Activated CD4-positive, alpha-beta T cell treated with anti-CD3 and anti-CD28 coated beads, Interleukin-2, amount 50 U/mL, for 1 hour (primary cell): Measurements from ENCODE around the gene RUFY1.
"Not testable (repeated sequence)": the region's sequence is repeated elsewhere in the genome, so short reads cannot be mapped to it uniquely, and the experiment has no call there.

ENCODE experiments used
- DNase-seq: peaks from one replicate; pipeline ENCODE4 v3.0.0-alpha.2; 2020

Gene RUFY1, protein sequence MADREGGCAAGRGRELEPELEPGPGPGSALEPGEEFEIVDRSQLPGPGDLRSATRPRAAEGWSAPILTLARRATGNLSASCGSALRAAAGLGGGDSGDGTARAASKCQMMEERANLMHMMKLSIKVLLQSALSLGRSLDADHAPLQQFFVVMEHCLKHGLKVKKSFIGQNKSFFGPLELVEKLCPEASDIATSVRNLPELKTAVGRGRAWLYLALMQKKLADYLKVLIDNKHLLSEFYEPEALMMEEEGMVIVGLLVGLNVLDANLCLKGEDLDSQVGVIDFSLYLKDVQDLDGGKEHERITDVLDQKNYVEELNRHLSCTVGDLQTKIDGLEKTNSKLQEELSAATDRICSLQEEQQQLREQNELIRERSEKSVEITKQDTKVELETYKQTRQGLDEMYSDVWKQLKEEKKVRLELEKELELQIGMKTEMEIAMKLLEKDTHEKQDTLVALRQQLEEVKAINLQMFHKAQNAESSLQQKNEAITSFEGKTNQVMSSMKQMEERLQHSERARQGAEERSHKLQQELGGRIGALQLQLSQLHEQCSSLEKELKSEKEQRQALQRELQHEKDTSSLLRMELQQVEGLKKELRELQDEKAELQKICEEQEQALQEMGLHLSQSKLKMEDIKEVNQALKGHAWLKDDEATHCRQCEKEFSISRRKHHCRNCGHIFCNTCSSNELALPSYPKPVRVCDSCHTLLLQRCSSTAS

GRCh38 chr5:179550511-179551342 is at the start of gene RUFY1:
Gene RUFY1 (plus strand): TSS chr5:179550554. CDS start chr5:179550570, 16 bp downstream.
- DNase-seq = peak; percentile 79

DNA sequence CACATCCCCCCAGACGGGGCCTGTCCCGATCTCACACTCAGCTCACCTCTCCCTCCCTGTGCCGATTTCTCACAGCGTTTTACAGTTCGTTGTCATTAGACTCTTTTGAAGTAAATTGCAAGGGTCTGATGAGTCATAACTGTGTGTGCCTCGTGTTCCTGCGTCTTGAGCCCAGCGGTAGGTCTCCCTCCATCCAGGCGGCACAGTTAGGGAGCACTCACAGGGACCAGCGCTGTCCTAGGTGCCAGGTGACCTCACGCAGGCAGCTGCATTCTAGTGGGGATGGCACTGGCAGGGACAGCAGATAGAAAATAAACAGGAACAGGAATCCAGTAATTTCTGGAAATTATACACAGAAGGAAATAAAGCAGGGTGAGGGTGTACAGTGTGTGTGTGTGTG is 48.4 kb upstream of the RUFY1 start:
- not testable (repeated sequence) for DNase-seq

DNA sequence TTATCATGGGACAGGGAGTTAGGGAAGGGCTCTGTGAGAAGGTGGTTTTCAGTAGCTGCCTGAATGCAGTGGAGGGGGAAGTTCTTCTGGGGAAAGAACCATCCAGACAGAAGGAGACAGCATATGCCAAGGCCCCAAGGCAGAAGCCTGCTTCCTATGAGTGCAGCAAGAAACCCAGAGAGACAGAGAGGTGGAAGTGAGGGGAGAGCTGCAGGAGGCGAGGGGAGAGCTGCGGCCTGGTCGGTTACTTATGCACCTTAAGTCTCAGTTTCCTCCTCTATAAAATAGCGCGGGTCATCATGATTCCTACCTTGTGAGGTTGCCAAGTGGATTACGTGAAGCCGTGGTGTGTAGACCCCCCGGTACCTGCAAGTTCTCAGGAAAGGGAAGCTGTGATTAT is 47.9 kb upstream of the RUFY1 start:
- not testable (repeated sequence) for DNase-seq

DNA sequence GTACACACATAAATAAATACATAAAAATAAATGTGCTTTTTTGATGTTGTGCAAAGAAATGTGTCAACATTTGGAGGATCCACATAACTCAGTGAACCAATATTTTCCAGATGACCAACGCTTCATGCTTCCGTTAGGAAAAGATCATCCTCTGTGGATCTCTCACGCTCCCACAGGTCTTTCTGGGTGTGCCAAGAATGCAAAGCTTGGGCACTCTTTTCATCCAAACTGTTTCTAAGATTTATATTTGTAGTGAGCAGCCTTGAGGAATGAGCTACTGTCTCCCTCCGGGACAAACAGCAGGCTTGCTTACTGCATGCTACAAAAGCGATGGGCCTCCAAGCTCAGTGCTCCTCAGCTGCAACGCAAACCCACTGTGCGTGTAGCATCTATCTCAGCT is 46.2 kb upstream of the RUFY1 start:
- DNase-seq = no peak

GRCh38 chr5:179504600-179505396 is 45.6 kb upstream of the RUFY1 start:
- no peak for DNase-seq

DNA sequence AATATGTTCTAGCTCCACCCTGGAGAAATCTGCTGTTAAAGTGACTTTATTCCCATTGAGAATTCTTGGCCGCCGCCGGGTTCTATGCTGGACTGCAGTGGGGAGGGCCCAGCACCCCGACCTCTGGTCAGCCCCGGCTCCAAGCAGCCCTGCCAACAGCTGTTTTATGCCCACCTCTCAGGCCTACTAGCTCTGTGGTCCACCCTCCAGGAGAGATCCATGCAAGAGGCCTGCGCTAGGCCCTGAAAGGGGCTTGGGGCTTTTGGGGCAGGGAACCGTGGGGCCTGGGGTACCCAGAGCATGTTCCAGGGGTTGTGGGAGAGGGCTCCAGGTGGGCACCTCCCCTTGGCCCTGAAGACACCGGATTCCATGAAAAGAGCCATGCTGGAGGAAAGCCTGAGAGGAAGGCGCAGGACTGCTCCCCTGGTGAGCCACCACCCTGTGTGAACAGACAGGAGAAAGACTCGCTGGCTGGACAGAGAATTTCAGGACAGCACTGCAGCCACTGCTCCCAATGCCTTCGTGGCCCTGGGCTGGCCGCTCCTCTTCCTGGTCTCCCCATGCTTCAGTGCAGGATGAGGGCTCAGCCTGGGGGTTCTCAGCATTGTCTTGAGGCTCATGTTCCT is 44.6 kb upstream of the RUFY1 start:
- DNase-seq = no peak

DNA sequence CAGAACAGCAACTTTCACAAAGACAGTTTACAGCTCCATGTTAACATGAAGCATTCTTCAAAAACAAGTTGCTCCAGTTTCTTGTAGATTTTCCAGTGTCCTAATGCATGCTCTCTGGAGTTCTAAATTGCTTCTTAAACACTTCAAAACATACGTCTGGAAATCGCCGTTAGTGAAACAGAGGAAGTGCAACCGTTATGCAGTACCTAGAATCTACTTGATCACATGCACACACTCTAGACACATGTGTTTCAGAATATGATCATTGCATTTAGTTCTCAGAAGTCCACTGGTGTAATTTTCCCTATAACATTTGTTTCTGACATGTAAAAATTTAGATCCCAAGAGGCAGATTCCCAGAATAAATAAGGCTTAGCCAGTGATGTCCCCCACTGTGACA is 41.1 kb upstream of the RUFY1 start:
- DNase-seq = no peak

DNA sequence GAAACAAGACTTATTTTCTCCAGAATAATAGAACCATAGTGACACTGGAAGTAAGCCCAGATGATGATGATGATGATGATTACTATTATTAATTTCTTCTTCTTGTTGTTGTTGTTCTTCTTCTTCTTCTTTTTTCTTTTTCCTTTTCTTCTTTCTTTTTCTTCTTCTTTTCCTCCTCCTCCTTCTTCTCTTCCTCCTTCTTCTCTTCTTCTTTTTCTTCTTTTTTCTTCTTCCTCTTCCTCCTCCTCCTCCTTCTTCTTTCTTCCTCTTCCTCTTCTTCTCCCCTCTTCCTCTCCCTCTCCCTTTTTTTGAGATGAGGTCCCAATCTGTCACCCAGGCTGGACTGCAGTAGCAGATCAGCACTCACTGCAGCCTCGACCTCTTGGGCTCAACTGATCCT is 40.5 kb upstream of the RUFY1 start:
- no peak for DNase-seq

DNA sequence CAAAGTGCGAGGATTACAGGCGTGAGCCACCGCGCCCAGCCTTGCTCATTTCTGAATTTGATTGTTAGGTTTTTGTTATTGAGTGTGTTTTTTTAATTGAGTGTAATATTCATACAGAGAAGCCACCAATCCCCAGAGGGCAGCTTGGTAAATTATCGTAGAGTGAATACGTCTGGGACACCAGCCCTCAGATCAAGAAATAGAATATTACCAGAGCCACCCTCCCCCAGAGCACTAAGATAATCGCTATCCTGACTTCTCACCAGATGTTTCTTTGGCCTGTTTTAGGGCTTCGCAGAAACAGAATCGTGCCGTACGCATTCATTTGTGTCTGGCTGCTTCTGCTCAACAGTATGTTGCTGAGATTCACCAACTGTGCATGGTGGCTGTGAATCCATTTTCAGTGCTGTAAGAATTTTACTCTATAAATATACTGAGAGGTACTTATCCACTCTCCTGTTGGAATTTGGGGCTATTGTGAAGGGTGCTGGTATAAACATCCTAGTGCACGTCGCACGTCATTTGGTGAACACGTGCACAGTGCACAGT is 37.8 kb upstream of the RUFY1 start:
- no peak for DNase-seq

GRCh38 chr5:179515501-179515900 is 34.9 kb upstream of the RUFY1 start:
- DNase-seq = not testable (repeated sequence)

DNA sequence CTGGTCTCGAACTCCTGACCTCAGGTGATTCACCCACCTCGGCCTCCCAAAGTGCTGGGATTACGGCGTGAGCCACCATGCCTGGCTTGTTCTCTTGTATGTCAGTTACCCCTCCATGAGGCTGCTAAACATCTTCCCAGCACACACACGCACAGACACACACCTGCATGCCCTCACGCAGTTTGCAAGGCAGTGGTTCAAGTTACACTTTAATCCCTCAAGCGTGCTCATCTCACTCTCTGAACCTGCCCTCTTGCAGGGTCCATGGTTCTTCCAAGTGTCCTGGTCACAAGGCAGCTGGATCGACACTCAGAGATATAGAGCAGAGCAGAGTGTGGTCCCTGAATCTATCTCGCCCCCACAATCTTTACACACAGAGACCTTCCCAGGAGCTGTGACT is 34.1 kb upstream of the RUFY1 start:
- no peak for DNase-seq

GRCh38 chr5:179517746-179518145 is 32.6 kb upstream of the RUFY1 start:
- not testable (repeated sequence) for DNase-seq

- not testable (repeated sequence) for DNase-seq
These were observed 32.0 kb upstream of the RUFY1 start for GRCh38 chr5:179518369-179518768.

- not testable (repeated sequence) for DNase-seq
These were observed 30.8 kb upstream of the RUFY1 start for GRCh38 chr5:179519416-179520070.

GRCh38 chr5:179522107-179522506 is 28.2 kb upstream of the RUFY1 start:
- DNase-seq = not testable (repeated sequence)

DNA sequence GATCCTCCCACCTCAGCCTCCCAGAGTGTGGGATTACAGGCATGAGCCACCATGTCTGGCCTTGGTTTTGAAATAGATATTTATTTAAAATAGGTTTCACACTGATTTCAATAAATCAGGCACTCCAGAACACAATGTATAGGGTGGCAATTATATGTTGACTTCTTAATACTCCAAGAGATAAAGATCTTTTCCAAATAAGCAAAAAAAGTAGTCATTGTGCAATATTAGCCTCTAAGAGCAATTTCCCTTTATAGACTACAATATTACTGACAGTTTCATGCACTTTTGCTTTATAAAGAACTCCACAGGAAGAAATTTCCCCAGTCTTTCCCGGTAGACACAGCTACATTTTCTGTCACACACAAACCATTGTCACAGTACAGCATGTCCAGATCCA is 23.4 kb upstream of the RUFY1 start:
- DNase-seq = no peak

- peak; percentile 46 for DNase-seq
These were observed 20.0 kb upstream of the RUFY1 start for GRCh38 chr5:179530069-179530998.

GRCh38 chr5:179533024-179533423 is 17.3 kb upstream of the RUFY1 start:
- no peak for DNase-seq

DNA sequence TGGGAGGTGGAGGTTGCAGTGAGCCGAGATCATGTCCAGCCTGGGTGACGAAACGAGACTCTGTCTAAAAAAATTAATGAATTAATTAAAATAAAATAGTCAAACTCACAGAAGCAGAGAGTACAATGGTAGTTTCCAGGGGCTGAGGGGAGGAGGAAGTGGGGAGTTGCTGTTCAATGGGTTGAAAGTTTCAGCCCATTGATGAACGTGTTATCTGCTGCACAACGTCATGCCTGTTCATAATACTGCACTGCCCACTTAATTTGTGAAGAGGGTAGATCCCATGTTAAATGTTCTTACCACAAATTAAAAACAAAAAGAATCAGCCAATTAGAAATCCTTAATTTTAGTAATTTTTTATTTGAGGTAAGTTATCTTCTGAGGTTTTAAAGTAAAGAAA is 16.4 kb upstream of the RUFY1 start:
- no peak for DNase-seq

DNA sequence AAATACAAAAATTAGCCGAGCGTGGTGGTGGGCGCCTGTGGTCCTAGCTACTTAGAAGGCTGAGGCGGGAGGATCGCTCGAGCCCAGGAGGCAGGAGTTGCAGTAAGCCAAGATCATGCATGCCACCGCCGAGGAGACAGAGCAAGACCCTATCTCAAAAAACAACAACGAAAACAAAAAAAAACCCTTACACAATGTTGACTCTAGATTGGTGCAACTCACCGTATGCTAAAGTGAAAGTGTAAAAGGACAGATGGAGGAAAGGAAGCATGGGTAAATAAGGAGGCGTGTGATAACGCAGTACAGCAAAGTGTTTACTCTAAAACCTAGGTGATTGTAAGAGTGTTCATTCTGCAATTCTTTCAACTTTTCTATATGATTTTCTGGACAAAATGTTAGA is 15.9 kb upstream of the RUFY1 start:
- no peak for DNase-seq
